Ramos (cell line): Measurements from ENCODE around the gene CENPS.

Experiments used
- in situ Hi-C: fragments of 300-500 bp; cut with MboI; formaldehyde crosslinking; loops from one replicate; pipeline ENCODE4 v1.14.3; 2022; ENCODE audit warnings: low sequenced_read_pairs; ENCODE audit not compliant: unreplicated experiment

CENPS gene

DNA sequence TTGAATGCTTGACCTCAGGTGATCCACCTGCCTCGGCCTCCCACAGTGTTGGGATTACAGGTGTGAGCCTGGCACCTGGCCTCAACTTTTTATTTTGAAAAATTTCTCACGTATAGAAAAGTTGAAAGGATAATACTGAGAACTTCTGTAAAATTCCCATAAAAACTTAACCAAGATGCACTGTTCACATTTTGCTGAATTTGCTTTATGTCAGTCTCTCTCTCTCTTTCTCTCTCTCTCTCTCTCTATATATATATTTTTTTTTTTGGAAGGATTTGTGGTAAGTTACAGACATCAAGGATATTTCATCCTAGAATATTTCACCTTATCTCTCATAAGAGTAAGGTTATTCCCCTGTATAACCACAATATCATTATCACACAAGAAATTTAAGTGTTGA, 50.4 kb downstream of the CENPS start:
- in situ Hi-C loops: no loop called here

DNA sequence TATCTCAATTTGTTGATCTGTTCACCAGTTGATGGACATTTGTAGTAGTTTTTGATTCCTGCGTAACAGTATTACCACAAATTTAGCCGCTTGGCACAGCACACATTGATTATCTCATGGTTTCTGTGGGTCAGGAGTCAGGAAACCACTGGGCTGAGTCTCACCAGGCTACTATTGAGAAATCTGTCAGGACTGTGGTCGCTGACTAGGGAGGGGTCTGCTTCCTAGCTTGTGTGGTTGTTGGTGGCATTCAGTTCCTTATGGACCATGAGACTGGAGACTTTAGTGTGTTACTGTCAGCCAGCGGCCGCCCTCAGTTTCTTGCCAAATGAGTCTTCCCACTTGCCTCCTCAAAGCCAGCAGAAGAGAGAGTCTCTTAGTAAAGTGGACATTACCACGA, 54.3 kb downstream of the CENPS start:
- in situ Hi-C loops: no loop called here

DNA sequence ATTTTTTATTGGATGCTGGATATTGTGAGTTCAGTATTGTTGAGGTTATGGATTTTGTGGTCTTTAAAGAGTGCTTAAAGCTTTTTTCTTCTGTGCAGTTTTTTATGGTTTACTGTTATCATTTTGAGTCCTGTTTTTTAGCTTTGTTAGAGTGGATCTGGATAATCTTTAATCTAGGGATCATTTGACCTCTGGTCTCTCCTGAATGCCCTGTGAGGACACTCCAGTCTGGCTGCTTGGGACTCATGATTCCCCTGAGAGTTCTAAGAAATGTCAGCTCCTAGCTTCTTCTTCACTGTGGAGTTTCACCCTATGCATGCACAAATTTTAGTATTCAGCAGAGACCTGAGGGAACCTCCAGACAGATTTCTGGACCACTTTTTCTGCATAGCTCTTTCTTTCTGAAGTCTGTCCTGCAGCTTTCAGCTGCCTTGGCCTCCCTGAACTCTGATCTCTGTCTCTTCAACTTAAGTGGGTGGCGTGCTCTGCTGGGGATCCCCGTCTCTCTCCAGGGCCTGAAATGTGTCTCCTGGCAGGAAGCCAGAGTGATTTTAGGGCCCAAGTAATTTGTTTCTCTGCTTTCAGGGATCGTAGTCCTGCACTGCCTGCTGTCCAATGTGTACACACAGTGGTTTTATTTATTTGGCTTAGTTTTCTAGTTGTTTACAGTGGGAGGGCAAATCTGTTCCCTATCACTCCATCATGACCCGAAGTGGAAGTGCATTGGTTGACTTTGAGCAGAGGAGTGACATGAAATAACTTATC, 59.2 kb downstream of the CENPS start:
- in situ Hi-C loops: loop anchor here (5.0 kb wide), 1 partner anchor 62 kb away; no protein-coding TSS in a partner anchor

DNA sequence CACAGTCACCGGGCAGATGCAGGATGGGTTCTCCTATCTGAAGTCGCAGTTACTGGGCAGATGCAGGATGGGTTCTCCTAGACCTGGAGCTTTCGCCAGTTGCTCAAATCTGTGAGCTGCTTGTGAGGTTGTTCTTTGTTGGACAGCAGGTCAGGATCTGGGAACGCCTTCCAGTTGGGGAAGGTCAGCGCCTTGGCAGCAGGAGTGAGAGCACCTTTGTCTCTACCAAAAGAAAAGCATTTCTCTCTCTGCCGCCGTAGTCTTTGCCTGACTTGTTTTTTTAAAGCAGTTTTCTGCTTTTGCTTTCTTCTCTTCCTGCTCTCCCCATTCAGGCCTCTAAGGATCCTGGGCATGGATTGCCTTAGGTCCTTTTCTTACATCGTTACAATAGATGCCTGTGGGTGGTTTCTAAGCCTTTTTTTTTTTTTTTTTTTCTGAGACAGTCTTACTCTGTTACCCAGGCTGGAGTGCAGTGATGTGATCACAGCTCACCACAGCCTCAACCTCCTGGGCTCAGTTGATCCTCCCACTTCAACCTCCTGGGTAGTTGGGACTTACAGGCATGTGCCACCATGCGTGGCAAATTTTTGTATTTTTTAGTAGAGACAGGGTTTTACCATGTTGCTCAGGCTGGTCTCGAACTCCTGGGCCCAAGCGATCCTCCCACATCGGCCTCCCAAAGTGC, 60.2 kb downstream of the CENPS start:
- in situ Hi-C loops: loop anchor here (5.0 kb wide), 1 partner anchor 63 kb away; no protein-coding TSS in a partner anchor
